Non-pigmented ciliary epithelial cell (primary cell): Measurements from ENCODE around the gene SURF1.
"Not testable (repeated sequence)": the region's sequence is repeated elsewhere in the genome, so short reads cannot be mapped to it uniquely, and the experiment has no call there.

ENCODE experiments used
- DNase-seq: peaks from one replicate; pipeline ENCODE4 v3.0.0-alpha.2; 2010; ENCODE audit warnings: low read depth

The SURF1 gene

DNA sequence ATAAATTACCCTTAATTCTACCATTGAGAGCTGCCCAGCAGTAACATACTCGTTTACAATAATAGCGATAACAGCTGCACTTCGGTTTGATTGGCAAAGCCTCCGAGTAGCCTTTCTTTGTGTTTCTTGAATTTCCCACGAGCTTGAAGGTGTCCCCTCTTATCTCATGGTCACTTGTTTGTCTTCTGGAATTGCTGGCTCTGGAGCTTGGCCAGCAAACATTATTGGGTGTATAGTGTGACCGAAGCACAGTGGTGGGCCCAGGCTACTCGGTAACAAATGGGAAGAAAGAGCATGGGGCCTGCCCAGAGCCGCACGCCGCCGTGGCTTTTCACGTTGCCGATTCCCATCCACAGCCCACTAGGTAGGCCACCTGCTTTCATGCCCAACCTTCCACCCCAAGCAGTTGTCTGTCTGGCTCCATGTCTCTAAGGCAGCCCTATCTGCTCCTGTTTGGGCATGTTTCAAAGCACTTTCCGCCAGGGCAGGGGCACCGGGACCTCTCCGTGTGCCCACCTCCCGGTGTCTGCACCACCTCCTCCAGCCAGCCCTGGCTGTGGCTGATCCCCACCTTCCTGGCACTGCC, 28.5 kb upstream of the SURF1 start:
- no peak for DNase-seq

DNA sequence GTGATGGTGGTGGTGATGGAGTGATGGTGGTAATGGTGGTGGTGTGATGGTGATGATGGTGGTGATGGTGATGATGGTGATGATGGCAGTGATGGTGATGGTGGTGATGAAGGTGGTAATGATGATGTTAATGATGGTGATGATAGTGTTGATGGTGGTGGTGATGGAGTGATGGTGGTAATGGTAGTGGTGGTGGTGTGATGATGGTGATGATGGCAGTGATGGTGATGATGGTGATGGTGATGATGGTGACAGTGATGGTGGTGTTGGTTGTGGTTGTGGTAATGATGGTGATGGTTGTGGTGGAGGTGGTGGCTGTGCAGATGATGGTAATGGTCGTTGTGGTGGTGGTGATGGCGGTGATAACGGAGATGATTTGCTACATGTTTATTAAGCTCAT, 27.2 kb upstream of the SURF1 start:
- no peak for DNase-seq

GRCh38 chr9:133382507-133383141, 26.3 kb upstream of the SURF1 start:
- DNase-seq = no peak

GRCh38 chr9:133380734-133381133, 24.4 kb upstream of the SURF1 start:
- DNase-seq = no peak

DNA sequence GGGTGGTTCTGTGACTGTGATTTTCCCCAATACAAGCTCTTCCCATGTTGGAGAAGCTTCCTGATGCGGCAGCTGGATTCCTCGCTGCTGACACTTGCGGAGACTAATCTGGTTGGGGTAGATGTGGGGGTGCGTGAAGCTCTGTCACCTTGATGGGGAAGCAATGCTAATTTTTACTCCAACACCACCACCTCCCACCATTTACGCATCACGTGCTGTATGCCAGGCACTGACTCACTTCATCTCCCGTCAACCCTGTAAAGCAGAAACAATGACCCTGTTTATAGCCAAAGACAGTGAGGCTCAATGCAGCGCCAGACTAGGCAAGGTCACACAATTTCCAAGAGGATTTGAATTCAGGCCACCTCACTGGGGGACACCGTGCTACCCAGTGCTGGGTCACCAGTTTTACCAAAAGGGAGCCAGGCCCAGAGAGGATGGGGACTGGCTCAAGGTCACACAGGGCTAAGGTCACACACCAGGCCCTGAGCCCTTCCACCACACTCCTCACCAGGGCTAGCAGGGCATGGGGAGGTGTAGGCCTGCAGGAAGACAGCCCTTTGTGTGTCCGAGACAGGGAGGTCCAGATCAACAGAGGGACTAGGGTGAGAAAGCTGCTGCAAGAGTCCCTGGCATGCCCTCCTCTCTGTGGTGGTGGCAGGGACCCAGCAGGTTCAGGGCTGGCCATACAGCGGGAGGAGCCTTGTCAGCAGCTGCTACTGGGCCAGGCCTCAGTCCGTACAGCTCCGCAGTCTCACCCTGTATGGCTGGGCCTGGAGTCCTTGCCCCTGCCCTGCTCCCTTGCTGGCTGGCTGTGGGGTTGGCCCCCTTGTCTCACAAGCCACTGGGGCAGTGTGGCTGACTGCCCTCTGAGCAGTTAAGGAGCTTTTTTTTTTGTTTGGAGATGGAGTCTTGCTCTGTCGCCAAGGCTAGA, 23.1 kb upstream of the SURF1 start:
- no peak for DNase-seq

DNA sequence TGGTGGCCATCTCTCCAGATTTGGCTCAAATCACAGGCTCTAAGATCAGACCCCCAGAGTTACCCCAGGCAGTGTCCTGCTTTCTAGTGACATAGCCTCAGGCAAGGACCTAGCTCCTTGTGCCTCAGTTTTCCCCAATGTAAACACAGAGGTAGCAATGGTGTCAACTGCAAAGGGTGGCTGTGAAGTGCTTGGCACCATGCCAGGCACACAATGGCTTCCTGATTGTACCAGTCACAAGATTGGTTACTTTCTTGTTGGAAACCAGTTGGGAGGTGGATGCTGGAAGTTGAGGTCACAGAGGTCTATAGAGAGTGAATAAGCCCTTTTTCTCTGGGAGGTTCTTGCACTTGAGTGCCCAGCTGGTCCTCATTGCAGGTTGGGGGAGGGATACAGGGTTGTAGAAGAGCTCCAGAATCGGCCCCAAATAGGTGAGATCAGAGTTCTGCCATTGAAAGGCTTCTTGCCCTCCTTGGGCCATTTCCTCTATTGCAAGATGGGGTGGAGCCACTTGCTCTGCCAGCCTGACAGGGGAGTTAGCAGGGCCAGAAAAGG, 22.2 kb upstream of the SURF1 start:
- no peak for DNase-seq

DNA sequence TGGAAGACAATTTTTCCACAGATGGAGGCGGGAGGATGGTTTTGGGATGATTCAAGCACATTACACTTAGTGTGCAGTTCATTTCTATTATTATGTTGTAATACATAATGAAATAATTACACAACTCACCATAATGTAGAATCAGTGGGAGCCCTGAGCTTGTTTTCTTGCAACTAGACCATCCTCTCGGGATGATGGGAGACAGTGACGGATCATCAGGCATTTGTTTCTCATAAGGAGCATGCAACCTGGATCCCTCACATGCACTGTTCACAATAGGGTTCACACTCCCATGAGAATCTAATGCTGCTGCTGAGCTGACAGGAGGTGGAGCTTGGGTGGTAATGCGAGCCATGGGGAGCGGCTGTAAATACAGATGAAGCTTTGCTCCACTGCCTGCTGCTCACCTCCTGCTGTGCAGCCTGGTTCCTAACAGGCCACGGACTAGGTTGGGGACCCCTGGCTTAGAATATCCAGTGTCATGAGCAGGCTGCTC, 21.5 kb upstream of the SURF1 start:
- no peak for DNase-seq

DNA sequence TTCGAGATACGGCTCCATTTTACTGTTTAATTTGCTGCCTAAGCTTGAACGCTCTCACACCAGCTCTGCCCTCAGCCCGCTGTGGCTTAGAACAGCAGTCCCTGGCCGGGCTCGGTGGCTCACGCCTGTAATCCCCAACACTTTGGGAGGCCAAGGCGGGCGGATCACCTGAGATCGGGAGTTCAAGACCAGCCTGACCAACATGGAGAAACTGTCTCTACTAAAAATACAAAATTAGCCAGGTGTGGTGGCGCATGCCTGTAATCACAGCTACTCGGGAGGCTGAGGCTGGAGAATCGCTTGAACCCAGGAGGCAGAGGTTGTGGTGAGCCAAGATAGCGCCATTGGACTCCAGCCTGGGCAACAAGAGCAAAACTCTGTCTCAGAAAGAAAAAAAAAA, 21.0 kb upstream of the SURF1 start:
- DNase-seq = not testable (repeated sequence)

DNA sequence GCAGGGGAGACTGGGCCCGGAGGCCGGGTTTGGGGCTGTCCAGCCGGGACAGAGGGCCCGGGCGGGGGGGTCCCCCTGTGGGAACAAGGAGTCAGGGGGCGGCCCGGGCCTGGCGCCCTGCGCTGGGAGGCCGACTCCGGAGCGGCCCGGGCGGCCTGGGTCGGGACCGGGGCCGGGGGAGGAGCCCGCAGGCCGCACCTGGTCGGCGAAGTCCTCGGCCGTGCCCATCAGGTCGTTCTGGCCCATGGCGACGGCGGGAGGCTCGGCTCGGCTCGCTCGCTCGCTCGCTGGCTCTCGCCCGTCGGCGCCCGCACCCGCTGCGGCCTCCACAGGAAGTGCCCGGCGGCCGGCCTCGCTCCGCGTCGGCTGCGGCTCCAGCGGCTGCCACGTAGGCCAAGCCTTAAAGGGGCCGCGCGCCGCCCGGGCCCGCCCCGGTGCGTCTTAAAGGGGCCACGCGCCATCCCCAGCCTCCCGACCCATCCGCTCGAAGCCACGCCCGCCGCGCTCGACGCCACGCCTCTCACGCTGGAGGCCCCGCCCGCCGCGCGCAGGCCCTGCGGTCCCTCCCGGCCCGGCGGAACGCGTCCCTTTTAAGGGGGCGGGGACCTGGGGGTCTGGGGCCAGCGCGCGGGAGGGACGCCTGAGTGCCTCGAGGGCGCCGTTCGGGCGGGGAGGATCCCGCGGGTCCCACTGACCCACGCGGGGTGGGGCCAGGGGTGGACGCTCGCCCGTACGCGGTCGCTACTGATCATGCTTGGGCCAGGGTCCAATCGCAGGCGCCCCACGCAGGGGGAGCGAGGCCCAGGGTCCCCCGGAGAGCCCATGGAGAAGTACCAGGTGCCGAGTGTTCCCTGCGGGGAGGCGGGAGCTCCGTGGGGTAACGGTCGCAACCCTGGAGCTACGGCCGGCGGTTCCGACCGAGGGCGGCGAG, 19.7 kb upstream of the SURF1 start, which contains the start of the genes STKLD1 and SURF4:
Gene STKLD1, plus strand, starts transcription at position 643 of the 931 bp plus-strand sequence. Its CDS starts 108 bp downstream, at position 751.
Gene SURF4, minus strand, starts transcription at position 337 of the 931 bp plus-strand sequence. Its CDS starts 91 bp downstream, at position 246.
- DNase-seq = peak; percentile 55

DNA sequence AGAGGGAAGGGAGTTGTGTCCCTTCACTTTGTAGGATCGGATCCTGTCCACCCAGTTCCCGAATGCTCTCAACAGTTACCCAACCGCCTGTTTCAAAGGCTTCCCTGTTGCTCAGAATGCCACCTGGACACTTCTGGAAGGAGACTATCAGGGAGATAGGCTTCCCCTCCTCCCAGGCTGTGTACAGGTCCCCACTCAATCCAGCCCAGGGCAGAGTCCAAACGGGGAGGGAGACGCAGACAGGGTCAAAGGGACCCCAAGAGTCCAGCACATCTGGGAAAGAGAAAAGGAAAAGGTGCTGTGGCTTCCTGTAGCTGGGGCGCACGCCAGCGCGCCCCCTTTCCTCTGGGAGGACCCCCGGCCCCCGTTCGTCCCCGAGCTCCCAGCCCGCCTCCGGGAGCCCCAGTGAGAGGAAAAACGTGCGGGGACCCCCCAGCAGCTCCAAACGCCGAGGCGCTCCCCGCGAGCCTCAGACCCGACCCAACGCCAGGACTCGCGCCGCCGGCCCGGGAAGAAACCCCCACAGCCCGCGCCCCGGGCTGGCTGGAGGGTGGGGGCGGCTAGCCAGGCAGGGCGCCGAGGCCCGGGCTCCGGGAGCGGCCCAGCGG, 18.9 kb upstream of the SURF1 start:
- no peak for DNase-seq

DNA sequence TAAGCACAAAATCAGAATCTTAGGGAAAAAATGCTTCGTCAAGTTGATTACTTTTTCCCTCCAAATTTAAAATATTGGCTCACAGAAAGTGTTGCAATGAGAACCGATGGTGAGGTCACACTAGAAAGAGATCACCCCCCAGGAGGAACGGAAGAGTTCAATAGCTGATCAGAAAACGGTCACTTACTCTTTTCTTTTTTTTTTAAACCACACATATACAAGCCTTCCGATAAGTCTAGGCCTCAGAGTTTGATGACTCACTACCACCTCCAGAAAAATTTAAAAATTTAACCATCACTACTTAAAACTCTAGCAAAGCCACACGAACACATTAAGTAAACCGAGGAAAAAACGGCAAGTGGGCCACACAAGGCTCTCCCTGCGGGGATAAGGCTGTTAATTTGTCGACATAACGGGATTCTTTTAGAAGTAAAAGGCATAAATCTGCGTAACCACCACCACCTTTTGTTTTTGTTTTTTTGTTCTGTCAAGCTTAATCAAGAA, 18.4 kb upstream of the SURF1 start:
- DNase-seq = peak; percentile 41

GRCh38 chr9:133372144-133372543, 15.9 kb upstream of the SURF1 start:
- DNase-seq = no peak

GRCh38 chr9:133371261-133371711, 15.0 kb upstream of the SURF1 start:
- no peak for DNase-seq

- DNase-seq = no peak
These were observed 14.4 kb upstream of the SURF1 start for GRCh38 chr9:133370685-133371084.

DNA sequence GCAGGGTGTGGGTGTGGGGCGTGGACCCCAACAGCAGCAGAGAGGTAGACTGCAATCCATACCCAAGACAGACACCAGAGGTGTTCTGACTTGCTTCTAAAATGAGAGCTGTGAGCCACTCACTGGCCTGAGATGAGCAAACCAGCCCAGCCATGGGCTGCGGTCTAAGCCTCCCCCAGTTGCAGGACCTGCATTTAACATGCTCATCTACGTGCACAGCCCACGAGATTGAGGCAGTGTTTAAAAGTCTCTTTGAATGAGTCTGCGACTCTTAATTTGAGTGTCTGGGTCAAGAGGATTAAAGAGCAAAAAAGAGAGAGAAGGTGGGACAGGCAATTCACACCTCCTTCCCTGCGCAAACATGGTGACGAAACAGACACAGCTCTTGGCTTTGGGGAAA, 13.6 kb upstream of the SURF1 start:
- no peak for DNase-seq

- no peak for DNase-seq
These were observed 13.1 kb upstream of the SURF1 start for GRCh38 chr9:133369422-133369821.

DNA sequence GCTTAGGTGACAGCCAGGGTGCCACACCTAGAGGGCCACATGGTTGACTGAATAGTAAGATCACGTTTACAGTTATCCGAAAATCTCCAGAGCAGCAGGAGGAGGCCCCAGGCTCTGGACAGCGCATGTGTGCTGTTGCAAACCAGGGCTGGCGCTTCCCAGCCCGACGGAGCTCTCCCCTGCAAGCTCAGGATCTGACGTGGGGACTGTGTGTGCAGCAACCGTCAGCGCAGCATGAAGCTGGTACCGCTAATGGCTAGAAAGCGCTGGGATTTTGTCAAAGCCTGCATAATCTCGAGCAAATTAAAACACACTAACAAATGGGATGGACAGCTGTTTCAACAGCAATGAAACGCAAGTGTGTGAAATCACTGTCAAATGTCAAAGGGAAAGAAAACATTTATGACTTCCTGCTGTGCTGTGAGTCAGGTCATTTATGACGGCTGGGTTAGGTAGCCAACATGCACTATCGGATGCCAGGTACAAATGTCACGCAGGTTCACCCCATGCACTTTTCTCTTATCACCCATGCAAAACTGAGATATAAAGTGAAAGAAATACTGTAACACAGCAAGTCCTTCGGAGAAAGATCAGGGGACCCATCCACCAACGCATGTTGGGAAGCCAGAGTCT, 12.1 kb upstream of the SURF1 start:
- DNase-seq = no peak

DNA sequence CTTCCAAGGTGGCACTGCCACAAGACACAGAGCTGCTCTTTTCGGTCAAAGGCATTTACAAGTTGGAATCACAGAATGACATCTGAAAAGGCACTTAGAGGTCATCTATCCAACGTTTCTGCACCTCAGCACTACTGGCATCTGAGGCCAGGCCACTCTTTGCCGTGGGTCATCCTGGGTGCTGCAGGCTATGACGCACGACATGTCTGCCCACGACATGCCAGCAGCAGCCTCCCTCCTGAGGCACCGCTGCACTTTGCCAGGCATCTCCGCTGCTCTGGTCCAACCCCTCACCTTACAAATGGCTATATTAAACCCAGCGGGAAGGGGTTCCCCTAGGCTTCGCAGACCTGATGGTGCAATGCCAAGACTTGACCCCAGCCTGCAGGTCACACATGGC, 11.5 kb upstream of the SURF1 start:
- no peak for DNase-seq

DNA sequence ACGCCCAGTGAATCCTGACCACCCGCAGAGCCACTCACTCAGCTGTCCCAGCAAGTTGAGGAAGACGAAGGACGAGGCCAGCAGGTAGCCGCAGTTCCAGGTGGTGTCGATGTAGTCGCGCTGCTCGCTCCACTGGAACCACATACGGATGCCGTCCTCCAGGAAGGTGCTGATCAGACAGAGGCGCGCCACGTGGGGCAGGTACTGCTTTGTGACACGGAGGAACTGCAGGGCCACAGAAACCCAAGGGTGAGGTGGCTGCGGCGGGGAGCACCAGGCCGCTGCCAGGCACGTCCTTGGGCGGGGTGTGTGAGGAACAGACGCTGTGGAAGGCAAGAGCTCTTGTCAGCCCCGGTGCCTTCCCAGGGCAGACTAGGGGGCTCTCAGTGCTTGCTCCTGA, 10.9 kb upstream of the SURF1 start:
- DNase-seq = no peak

DNA sequence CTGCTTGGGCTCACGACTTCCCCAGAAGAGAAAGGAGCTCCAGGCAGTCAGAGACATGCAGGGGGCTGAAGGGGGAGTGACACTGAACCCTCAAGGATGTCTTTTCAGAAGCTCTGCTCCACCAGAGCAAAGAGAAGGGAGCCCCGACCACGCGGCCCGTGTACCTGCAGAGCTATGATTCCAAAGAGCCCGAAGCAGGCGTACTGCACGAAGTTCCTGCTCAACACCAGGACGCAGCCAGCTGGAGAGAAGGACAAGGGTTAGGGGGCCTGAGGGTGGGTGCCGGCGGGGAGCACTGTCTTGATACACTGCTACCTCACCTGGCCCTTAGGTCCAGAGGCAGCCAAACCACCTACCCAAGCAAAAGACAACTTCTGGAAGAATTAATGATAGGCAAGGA, 10.1 kb upstream of the SURF1 start:
- no peak for DNase-seq
